SH-SY5Y (cell line): ENCODE results near the gene RRBP1.

ENCODE experiments used
- GATA2 ChIP-seq: IDR thresholded peaks from 2 replicates; pipeline ENCODE4 v1.6.1; 2011; ENCODE audit warnings: mild to moderate bottlenecking, low read depth, low read length
- GATA3 ChIP-seq: IDR thresholded peaks from 2 replicates; pipeline ENCODE4 v1.6.1; 2011; ENCODE audit warnings: low read depth, mild to moderate bottlenecking, low read length, moderate library complexity

GRCh38 chr20:17651760-17652388 is 30.2 kb downstream of the RRBP1 start:
- TF ChIP-seq GATA2 (no peak), GATA3 (no peak)
